B cell (primary cell): ENCODE measurements around the gene THAP4. TPM values are rescaled to one million over a fixed set of nuclear protein-coding genes. Genes with fewer than 3 reads are reported as not detected.

ENCODE experiments used
- ATAC-seq: fragments of 200-7000 bp; cut with Tn5 transposase; one replicate; pipeline ENCODE4 v1.10.0; 2021; ENCODE audit warnings: low read depth, mild to moderate bottlenecking, moderate number of reproducible peaks, moderate library complexity
- CTCF ChIA-PET: fragments of 350-600 bp; sonication (Branson Sonifier 250); formaldehyde crosslinking; loops from one replicate; lab custom pipeline; 2021; ENCODE audit warnings: antibody characterized with exemption, inconsistent platforms; lab: Charles Lee
- POLR2A ChIA-PET: fragments of 350-600 bp; sonication (Branson Sonifier 250); formaldehyde crosslinking; loops from one replicate; lab custom pipeline; 2021; ENCODE audit warnings: antibody characterized with exemption; lab: Charles Lee
- DNase-seq: peaks from one replicate; pipeline ENCODE4 v3.0.0; 2013
- H2AFZ ChIP-seq: 2 replicates; pipeline ENCODE4 v1.6.1; 2012; ENCODE audit warnings: mild to moderate bottlenecking, low read depth, low read length; ENCODE audit not compliant: insufficient read depth, poor library complexity, severe bottlenecking
- H3K27ac ChIP-seq, 2 donors: 1 replicate in 1 of 2; 2 replicates in 1 of 2; pipeline ENCODE4 v1.5.1; 2012 to 2013; ENCODE audit warnings: low read length in 2 of 2, mild to moderate bottlenecking in 2 of 2, moderate library complexity in 1 of 2
- H3K27me3 ChIP-seq, 4 experiments: fragments of 200-600 bp in 1 of 4; sonication (generic) in 1 of 4; replicated peaks in 1 of 4; 1 replicate in 2 of 4; 2 replicates in 2 of 4; pipeline versions ENCODE4 v1.6.1 to v1.7.0; 2013 to 2016; ENCODE audit warnings: low read length in 3 of 4, mild to moderate bottlenecking in 2 of 4, mixed read lengths in 1 of 4, moderate library complexity in 1 of 4; ENCODE audit not compliant: insufficient read depth in 4 of 4, control insufficient read depth in 3 of 4; ENCODE audit errors: control extremely low read depth in 1 of 4
- H3K36me3 ChIP-seq, 2 experiments: replicated peaks in 1 of 2; 1 replicate in 1 of 2; 2 replicates in 1 of 2; pipeline versions ENCODE4 v1.6.1 to v1.7.1; 2013; ENCODE audit warnings: low read length in 1 of 2; ENCODE audit not compliant: insufficient read depth in 2 of 2, control insufficient read depth in 1 of 2; ENCODE audit errors: control extremely low read depth in 1 of 2, extremely low read depth in 1 of 2
- H3K4me1 ChIP-seq, 2 donors: fragments of 200-600 bp in 1 of 2; sonication (generic) in 1 of 2; 1 replicate in 1 of 2; 2 replicates in 1 of 2; pipeline versions ENCODE4 v1.5.1 to v1.6.1; 2013 to 2017; ENCODE audit warnings: low read length in 2 of 2; ENCODE audit not compliant: control insufficient read depth in 2 of 2, insufficient read depth in 2 of 2
- H3K4me2 ChIP-seq: replicated peaks from 2 replicates; pipeline ENCODE3; 2012; ENCODE audit warnings: mild to moderate bottlenecking, low read depth, low read length; ENCODE audit not compliant: poor library complexity, severe bottlenecking
- H3K4me3 ChIP-seq, 5 experiments: fragments of 200-600 bp in 1 of 5; sonication (generic) in 1 of 5; 1 replicate in 3 of 5; 2 replicates in 2 of 5; pipeline versions ENCODE4 v1.5.1 to v1.7.0; 2011 to 2016; ENCODE audit warnings: low read length in 4 of 5, mild to moderate bottlenecking in 4 of 5, low read depth in 2 of 5, control low read depth in 1 of 5, moderate library complexity in 1 of 5; ENCODE audit not compliant: insufficient read depth in 1 of 5; ENCODE audit errors: control extremely low read depth in 1 of 5, extremely low read depth in 1 of 5
- H3K79me2 ChIP-seq: fragments of 200-600 bp; sonication (generic); one replicate; pipeline ENCODE4 v1.6.0; 2016; ENCODE audit warnings: low read length; ENCODE audit not compliant: control insufficient read depth, insufficient read depth
- H3K9ac ChIP-seq: fragments of 200-600 bp; sonication (generic); 2 replicates; pipeline ENCODE4 v1.6.1; 2017; ENCODE audit warnings: mild to moderate bottlenecking, low read length, moderate library complexity
- H3K9me3 ChIP-seq, 3 donors: one replicate each; pipeline versions ENCODE4 v1.6.1 to v1.7.1; 2013; ENCODE audit warnings: low read length in 2 of 3; ENCODE audit not compliant: control insufficient read depth in 2 of 3, insufficient read depth in 1 of 3; ENCODE audit errors: control extremely low read depth in 1 of 3
- H4K20me1 ChIP-seq: 2 replicates; pipeline ENCODE4 v1.6.0; 2012; ENCODE audit warnings: mild to moderate bottlenecking, low read length; ENCODE audit not compliant: insufficient read depth, control insufficient read depth, poor library complexity, severe bottlenecking
- H3K27ac Mint-ChIP-seq: one replicate; pipeline ENCODE4 v1.8.0; 2021; ENCODE audit warnings: mixed read lengths
- H3K27me3 Mint-ChIP-seq: one replicate; pipeline ENCODE4 v1.8.0; 2021; ENCODE audit warnings: mixed read lengths
- H3K4me1 Mint-ChIP-seq: one replicate; pipeline ENCODE4 v1.8.0; 2021; ENCODE audit warnings: mixed read lengths
- H3K4me3 Mint-ChIP-seq: one replicate; pipeline ENCODE4 v1.8.0; 2021; ENCODE audit warnings: mixed read lengths
- H3K9me3 Mint-ChIP-seq: one replicate; pipeline ENCODE4 v1.8.0; 2022; ENCODE audit warnings: mixed read lengths; ENCODE audit not compliant: insufficient read depth
- CTCF ChIP-seq: fragments of 200-600 bp; IDR thresholded peaks from one replicate; pipeline ENCODE4 v1.8.0; 2022; ENCODE audit warnings: antibody characterized with exemption, mild to moderate bottlenecking
- EZH2 ChIP-seq: IDR thresholded peaks from 2 replicates; pipeline ENCODE4 v1.6.1; 2012; ENCODE audit warnings: borderline replicate concordance, low read depth, mild to moderate bottlenecking, moderate library complexity, low read length; ENCODE audit not compliant: insufficient read depth, poor library complexity, severe bottlenecking
- WGBS: methylation state at CpG from one replicate; pipeline ENCODE4 v1.1.5; 2013; ENCODE audit warnings: missing lambda C conversion rate; ENCODE audit not compliant: insufficient coverage; 5-methylcytosine and 5-hydroxymethylcytosine counted together
- intact Hi-C: fragments of 100-400 bp; cut with micrococcal nuclease; formaldehyde crosslinking; loops from one replicate; pipeline ENCODE4 v1.10.0; 2022
- polyA plus RNA-seq: library from polyadenylated mRNA; depleted of rRNA; stranded (reverse); fragments of >200 nt; gene quantifications from 2 replicates; pipeline ENCODE4 v1.2.3, GENCODE V29; 2012
- total RNA-seq, 2 donors: library from RNA; stranded (reverse); fragments of 120-200 nt in 1 of 2; gene quantifications; 1 replicate in 1 of 2; 2 replicates in 1 of 2; pipeline versions ENCODE4 v1.2.3 to v1.2.4, GENCODE V29; 2013 to 2022

Gene THAP4
- total and polyA plus RNA-seq, 2 donors (not counting 1 experiment from before 2014, with no cell fraction given), result 26.5 to 41.0 TPM

- H3K27ac ChIP-seq, result no peak overlapping the region
- TF ChIP-seq CTCF (no peak), EZH2 (no peak)
- H3K79me2 ChIP-seq, result no peaks in the 10 kb centered on the region
- no peaks in the 10 kb centered on the region for H4K20me1 ChIP-seq
- Mint-ChIP-seq H3K4me3 (no peak overlapping the region), H3K27me3 (peaks cover 47% of the 10 kb centered on the region), H3K27ac (no peak overlapping the region), H3K4me1 (no peaks in the 10 kb centered on the region), H3K9me3 (peaks cover 4% of the 10 kb centered on the region)
- peaks cover 3 to 21% (median 10%) of the 10 kb centered on the region in 3 donors for H3K9me3 ChIP-seq
- ChIA-PET CTCF (no interaction called here), POLR2A (no interaction called here)
- H3K27me3 ChIP-seq, result peaks cover 0 to 31% (median under 1%) of the 10 kb centered on the region in 4 experiments
- no peak for ATAC-seq
- no peak for DNase-seq
- intact Hi-C loops, result no loop called here
- H3K4me2 ChIP-seq, result no peak overlapping the region
- WGBS, result 94% methylated on average over 33 of the region's 33 CpGs
- H3K9ac ChIP-seq, result no peak overlapping the region
- no peaks in the 10 kb centered on the region for H3K4me1 ChIP-seq
- H2AFZ ChIP-seq, result no peak overlapping the region
- H3K4me3 ChIP-seq, result no peak overlapping the region
- no peaks in the 10 kb centered on the region for H3K36me3 ChIP-seq
Measured at GRCh38 chr2:241551998-241552737, 84.8 kb downstream of the THAP4 start.

GRCh38 chr2:241551599-241551997 is 85.4 kb downstream of the THAP4 start:
- intact Hi-C loops, result no loop called here
- H4K20me1 ChIP-seq, result no peaks in the 10 kb centered on the region
- ATAC-seq, result no peak
- no peak overlapping the region for H3K9ac ChIP-seq
- Mint-ChIP-seq H3K27ac (no peak overlapping the region), H3K4me3 (no peak overlapping the region), H3K4me1 (no peaks in the 10 kb centered on the region), H3K27me3 (peaks cover 42% of the 10 kb centered on the region), H3K9me3 (peaks cover under 1% of the 10 kb centered on the region)
- peaks cover 0 to 34% (median 0%) of the 10 kb centered on the region in 4 experiments for H3K27me3 ChIP-seq
- no peak overlapping the region for H3K4me2 ChIP-seq
- WGBS, result 58% methylated on average over 2 of the region's 12 CpGs
- DNase-seq, result no peak
- ChIA-PET CTCF (no interaction called here), POLR2A (no interaction called here)
- no peak overlapping the region for H2AFZ ChIP-seq
- H3K27ac ChIP-seq, result no peak overlapping the region
- H3K79me2 ChIP-seq, result no peaks in the 10 kb centered on the region
- TF ChIP-seq CTCF (no peak), EZH2 (no peak)
- H3K4me1 ChIP-seq, result no peaks in the 10 kb centered on the region
- peaks cover 1 to 19% (median 6%) of the 10 kb centered on the region in 3 donors for H3K9me3 ChIP-seq
- H3K4me3 ChIP-seq, result no peak overlapping the region
- H3K36me3 ChIP-seq, result no peaks in the 10 kb centered on the region
